K562 (cell line): ENCODE data around the gene MMP7. TPM values are rescaled to one million over a fixed set of nuclear protein-coding genes. Genes with fewer than 3 reads are reported as not detected.

Experiments used
- ATAC-seq: fragments of 200-7000 bp; cut with Tn5 transposase; 3 replicates; pipeline ENCODE4 v1.9.1; 2020; ENCODE audit warnings: moderate library complexity
- BruUV-seq: library from RNA; stranded (reverse); fragments of 400-500 nt; replicated peaks from 2 replicates; lab custom pipeline; 2021; lab: Mats Ljungman, UMichigan
- CTCF ChIA-PET: fragments of 300-600 bp; formaldehyde crosslinking; extraction: SDS; loops from one replicate; lab custom pipeline; 2021; ENCODE audit warnings: low intra/inter-chr PET ratio; lab: Yijun Ruan, JAX
- POLR2A ChIA-PET: fragments of 300-600, 350-650 bp; sonication (Branson Sonifier 250); formaldehyde crosslinking; extraction: SDS; loops from one replicate; lab custom pipeline; 2021; ENCODE audit warnings: antibody characterized with exemption, inconsistent platforms; lab: Yijun Ruan, JAX
- DNase-seq, 4 experiments: peaks; one replicate each; pipeline versions ENCODE4 v3.0.0 to v3.0.0-alpha.2; 2011 to 2018; ENCODE audit warnings: low spot score in 3 of 4, mixed read lengths in 3 of 4; ENCODE audit errors: extremely low read depth in 1 of 4
- FAIRE-seq: peaks from 2 replicates; lab custom pipeline; 2011; peaks lifted over from hg19 to GRCh38; lab: Jason Lieb, UNC
- H2AFZ ChIP-seq: 2 replicates; pipeline ENCODE4 v1.6.0; 2011; ENCODE audit warnings: low read depth, low read length, control low read depth, inconsistent platforms
- H3K27ac ChIP-seq: fragments of 200-600 bp; 3 replicates; pipeline ENCODE4 v1.8.0; 2011; ENCODE audit warnings: low read depth, mild to moderate bottlenecking, control low read depth, inconsistent platforms, low read length, moderate library complexity, mixed read lengths; ENCODE audit errors: extremely low read depth
- H3K27me3 ChIP-seq, 2 experiments: fragments of 300-600 bp in 1 of 2; 2 replicates in 1 of 2; 3 replicates in 1 of 2; pipeline versions ENCODE4 v1.6.0 to v1.8.0; 2011; ENCODE audit warnings: inconsistent platforms in 2 of 2, low read length in 2 of 2, mild to moderate bottlenecking in 1 of 2, mixed read lengths in 1 of 2, moderate library complexity in 1 of 2; ENCODE audit not compliant: control insufficient read depth in 2 of 2, insufficient read depth in 2 of 2
- H3K36me3 ChIP-seq: fragments of 300-600 bp; 3 replicates; pipeline ENCODE4 v1.8.0; 2011; ENCODE audit warnings: mild to moderate bottlenecking, low read length, inconsistent platforms; ENCODE audit not compliant: control insufficient read depth, insufficient read depth
- H3K4me1 ChIP-seq, 2 experiments: fragments of 200-600 bp in 1 of 2; replicated peaks in 1 of 2; 2 replicates in 1 of 2; 3 replicates in 1 of 2; pipeline versions ENCODE4 v1.5.1 to v1.8.0; 2011; ENCODE audit warnings: inconsistent platforms in 2 of 2, low read length in 2 of 2, mild to moderate bottlenecking in 1 of 2, mixed read lengths in 1 of 2, moderate library complexity in 1 of 2; ENCODE audit not compliant: control insufficient read depth in 2 of 2, insufficient read depth in 2 of 2
- H3K4me2 ChIP-seq: 2 replicates; pipeline ENCODE4 v1.6.1; 2011; ENCODE audit warnings: low read length, control low read depth, inconsistent platforms, mixed read lengths; ENCODE audit not compliant: insufficient read depth
- H3K4me3 ChIP-seq: fragments of 200-600 bp; sonication (generic), shearing (Covaris generic); 2 replicates; pipeline ENCODE4 v1.5.1; 2016; ENCODE audit warnings: control low read depth, inconsistent platforms
- H3K79me2 ChIP-seq: fragments of 200-600 bp; 3 replicates; pipeline ENCODE4 v1.8.0; 2011; ENCODE audit warnings: low read length, inconsistent platforms; ENCODE audit not compliant: control insufficient read depth, insufficient read depth
- H3K9ac ChIP-seq, 2 experiments: 2 replicates each; pipeline versions ENCODE4 v1.6.0 to v1.6.1; 2011; ENCODE audit warnings: low read depth in 2 of 2, low read length in 2 of 2, control low read depth in 1 of 2, inconsistent platforms in 1 of 2, mild to moderate bottlenecking in 1 of 2, mixed read lengths in 1 of 2; ENCODE audit not compliant: insufficient read depth in 1 of 2
- H3K9me1 ChIP-seq: one replicate; pipeline ENCODE4 v1.6.0; 2011; ENCODE audit warnings: inconsistent platforms, mild to moderate bottlenecking, low read length, moderate library complexity; ENCODE audit not compliant: control insufficient read depth, insufficient read depth
- H3K9me3 ChIP-seq: replicated peaks from 2 replicates; pipeline ENCODE4 v1.5.1; 2011; ENCODE audit warnings: low read depth, low read length, inconsistent platforms; ENCODE audit not compliant: control insufficient read depth, insufficient read depth
- H4K20me1 ChIP-seq: replicated peaks from 2 replicates; pipeline ENCODE4 v1.6.1; 2011; ENCODE audit warnings: low read length, inconsistent platforms, mixed read lengths; ENCODE audit not compliant: control insufficient read depth, insufficient read depth
- CCNT2 ChIP-seq: IDR thresholded peaks from 2 replicates; pipeline ENCODE4 v1.6.1; 2011; ENCODE audit warnings: borderline replicate concordance, low read depth, mild to moderate bottlenecking, moderate library complexity, mixed read lengths, low read length; ENCODE audit not compliant: insufficient read length; ENCODE audit errors: extremely low read depth
- HDAC2 ChIP-seq: fragments of 450-650 bp; IDR thresholded peaks from 2 replicates; pipeline ENCODE4 v1.6.1; 2016; ENCODE audit warnings: mild to moderate bottlenecking
- NR2C2 ChIP-seq, 2 experiments: fragments of 200-800 bp in 1 of 2; sonication (Bioruptor generic) in 1 of 2; sonication (generic) in 1 of 2; formaldehyde crosslinking in 1 of 2; IDR thresholded peaks; 2 replicates each; pipeline versions ENCODE4 v1.6.1 to v1.8.0; 2016 to 2022; ENCODE audit warnings: mild to moderate bottlenecking in 1 of 2, missing compliant biosample characterization in 1 of 2, missing genetic modification characterization in 1 of 2, missing genetic modification reagents in 1 of 2
- ZFPM2 ChIP-seq: fragments of 250-450 bp; sonication (Bioruptor Pico); IDR thresholded peaks from 2 replicates; pipeline ENCODE4 v1.5.1; 2022; ENCODE audit warnings: mild to moderate bottlenecking
- ZNF197 ChIP-seq: fragments of 200-800 bp; sonication (Bioruptor generic); IDR thresholded peaks from 2 replicates; pipeline ENCODE4 v1.6.1; 2016; ENCODE audit warnings: low read depth, missing genetic modification characterization, missing compliant biosample characterization
- WGBS: fragments of 100-300 bp; shearing (Covaris generic); methylation state at CpG from one replicate; pipeline ENCODE4 v1.1.6; 2016; ENCODE audit warnings: low coverage, mixed read lengths; ENCODE audit not compliant: insufficient coverage; ENCODE audit errors: missing lambda C conversion rate; 5-methylcytosine and 5-hydroxymethylcytosine counted together
- in situ Hi-C: fragments of 300-500 bp; cut with MboI; formaldehyde crosslinking; loops from 4 replicates; pipeline ENCODE4 v1.15.0; 2018; ENCODE audit warnings: inconsistent platforms, mixed read lengths
- intact Hi-C: fragments of 100-400 bp; cut with micrococcal nuclease; formaldehyde crosslinking; loops from 2 replicates; pipeline ENCODE4 v1.14.2; 2022
- polyA plus RNA-seq, 8 experiments: library from polyadenylated mRNA; depleted of rRNA in 4 of 8; stranded (reverse) in 5 of 8; unstranded in 3 of 8; fragments of >200 nt; fragmentation: Nextera tagmentation in 2 of 8; fragmentation: Illumina TruSeq in 1 of 8; extraction: Ambion mirVana in 2 of 8; extraction: Trizol in 1 of 8; gene quantifications; 2 replicates each; pipeline versions ENCODE4 v1.2.1 to v1.2.3, GENCODE V29; 2011 to 2014; ENCODE audit warnings: inconsistent platforms in 1 of 8, missing spikeins in 1 of 8
- total RNA-seq, 7 experiments: library from RNA; depleted of rRNA in 6 of 7; stranded (reverse); fragments of >200 nt in 6 of 7; fragmentation: Illumina TruSeq in 2 of 7; extraction: Trizol in 2 of 7; gene quantifications; 2 replicates each; pipeline versions ENCODE4 v1.2.1 to v1.2.3, GENCODE V29; 2011 to 2021; ENCODE audit warnings: low replicate concordance in 1 of 7

MMP7 gene
- total and polyA plus RNA-seq, 9 of the 15 experiments (the other 6 are each of a cell fraction or from before 2014, with no cell fraction given), result 0.13 TPM; not detected in 8

GRCh38 chr11:102497061-102497460 lies 33.5 kb downstream of the MMP7 start:
- H3K4me1 ChIP-seq, result no peaks in the 10 kb centered on the region
- H4K20me1 ChIP-seq, result no peaks in the 10 kb centered on the region
- H3K4me3 ChIP-seq, result no peak overlapping the region
- DNase-seq, result no peak
- H3K4me2 ChIP-seq, result no peak overlapping the region
- H3K27me3 ChIP-seq, result peaks cover 4 to 9% of the 10 kb centered on the region in 2 experiments; a peak in 4 of 5 replicates
- H2AFZ ChIP-seq, result no peak overlapping the region
- no peaks in the 10 kb centered on the region for H3K79me2 ChIP-seq
- no peak for TF ChIP-seq HDAC2
- TF ChIP-seq ZNF197, result no peak
- TF ChIP-seq CCNT2, result no peak
- no peak for TF ChIP-seq NR2C2 (CRISPR knock-in tag; IDR thresholded peaks at IDR 0.05)
- no peak for TF ChIP-seq NR2C2 (tag; IDR thresholded peaks at IDR 0.05)
- TF ChIP-seq ZFPM2 (CRISPR knock-in tag), result no peak
- CTCF ChIA-PET, result interaction anchor here (2.4 kb wide), 1 partner anchor 155 kb away, joined by 12 read pairs; no protein-coding TSS in a partner anchor
- H3K9me3 ChIP-seq, result no peaks in the 10 kb centered on the region
- ATAC-seq, result no peak
- in situ Hi-C loops (loop anchor here (5.0 to 10.0 kb wide), 3 partner anchors 102 to 212 kb away; no protein-coding TSS in a partner anchor), intact Hi-C loops (loop anchor here (5.0 kb wide), 3 partner anchors 115 to 635 kb away; no protein-coding TSS in a partner anchor)
- WGBS, result 0% methylated on average over 3 of the region's 4 CpGs
- no peaks in the 10 kb centered on the region for H3K9me1 ChIP-seq
- H3K36me3 ChIP-seq, result no peaks in the 10 kb centered on the region
- H3K27ac ChIP-seq, result no peak overlapping the region
- H3K9ac ChIP-seq, result no peak overlapping the region
- POLR2A ChIA-PET, result no interaction called here
- BruUV-seq, result no TSS peak
- no peak for FAIRE-seq
